Measurements from ENCODE around the gene TRIM44. TPM values are rescaled to one million over a fixed set of nuclear protein-coding genes. Genes with fewer than 3 reads are reported as not detected.
"Not testable (repeated sequence)": the region's sequence is repeated elsewhere in the genome, so short reads cannot be mapped to it uniquely, and the experiment has no call there.

Gene TRIM44
- total RNA-seq, 1 donor from 2014 or later, result 42.3 TPM

GRCh38 chr11:35838071-35838470 lies 175.5 kb downstream of the TRIM44 start:
- TF ChIP-seq, protein P1, sequence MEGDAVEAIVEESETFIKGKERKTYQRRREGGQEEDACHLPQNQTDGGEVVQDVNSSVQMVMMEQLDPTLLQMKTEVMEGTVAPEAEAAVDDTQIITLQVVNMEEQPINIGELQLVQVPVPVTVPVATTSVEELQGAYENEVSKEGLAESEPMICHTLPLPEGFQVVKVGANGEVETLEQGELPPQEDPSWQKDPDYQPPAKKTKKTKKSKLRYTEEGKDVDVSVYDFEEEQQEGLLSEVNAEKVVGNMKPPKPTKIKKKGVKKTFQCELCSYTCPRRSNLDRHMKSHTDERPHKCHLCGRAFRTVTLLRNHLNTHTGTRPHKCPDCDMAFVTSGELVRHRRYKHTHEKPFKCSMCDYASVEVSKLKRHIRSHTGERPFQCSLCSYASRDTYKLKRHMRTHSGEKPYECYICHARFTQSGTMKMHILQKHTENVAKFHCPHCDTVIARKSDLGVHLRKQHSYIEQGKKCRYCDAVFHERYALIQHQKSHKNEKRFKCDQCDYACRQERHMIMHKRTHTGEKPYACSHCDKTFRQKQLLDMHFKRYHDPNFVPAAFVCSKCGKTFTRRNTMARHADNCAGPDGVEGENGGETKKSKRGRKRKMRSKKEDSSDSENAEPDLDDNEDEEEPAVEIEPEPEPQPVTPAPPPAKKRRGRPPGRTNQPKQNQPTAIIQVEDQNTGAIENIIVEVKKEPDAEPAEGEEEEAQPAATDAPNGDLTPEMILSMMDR (IDR thresholded peaks at IDR 0.05; ENCODE audit: borderline replicate concordance), result no peak
- DNase-seq, result no peak
- peaks cover 2% of the 10 kb centered on the region for H3K27me3 ChIP-seq (ENCODE audit: low read depth)
- intact Hi-C loops (cut with micrococcal nuclease), result no loop called here
- no peak overlapping the region for H3K27ac ChIP-seq (replicated peaks)
- H3K4me3 ChIP-seq, result no peak overlapping the region
- no peaks in the 10 kb centered on the region for H3K36me3 ChIP-seq
- peaks cover 8% of the 10 kb centered on the region for H3K9me3 ChIP-seq (replicated peaks)
- no peaks in the 10 kb centered on the region for H3K4me1 ChIP-seq

DNA sequence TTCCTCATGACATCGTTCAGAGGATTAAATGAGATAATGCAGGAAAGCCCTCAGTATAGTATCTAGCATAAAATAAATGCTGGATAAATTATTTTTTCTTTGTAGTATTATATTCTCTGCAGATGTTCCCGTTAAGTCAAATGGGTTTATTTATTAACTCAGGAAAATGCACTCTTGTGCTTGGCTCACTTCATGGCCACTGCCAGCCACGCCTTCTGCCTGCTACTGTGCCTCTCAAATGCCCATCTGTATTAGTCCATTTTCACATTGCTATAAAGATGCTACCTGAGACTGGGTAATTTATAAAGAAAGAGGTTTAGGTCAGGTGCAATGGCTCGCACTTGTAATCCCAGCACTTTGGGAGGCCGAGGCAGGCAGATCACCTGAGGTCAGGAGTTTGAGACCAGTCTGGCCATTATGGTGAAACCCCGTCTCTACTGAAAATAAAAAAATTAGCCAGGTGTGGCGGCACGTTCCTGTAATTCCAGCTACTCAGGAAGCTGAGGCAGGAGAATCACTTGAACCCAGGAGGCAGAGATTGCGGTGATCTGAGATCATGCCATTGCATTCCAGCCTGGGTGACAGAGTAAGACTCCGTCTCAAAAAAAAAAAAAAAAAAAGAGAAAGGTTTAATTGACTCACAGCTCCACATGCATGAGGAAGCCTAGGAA lies 176.3 kb downstream of the TRIM44 start:
- H3K36me3 ChIP-seq; DNase-seq; intact Hi-C loops (cut with micrococcal nuclease); H3K4me3 ChIP-seq; H3K27me3 ChIP-seq (ENCODE audit: low read depth); H3K27ac ChIP-seq (replicated peaks); H3K9me3 ChIP-seq (replicated peaks); H3K4me1 ChIP-seq: not testable (repeated sequence)

DNA sequence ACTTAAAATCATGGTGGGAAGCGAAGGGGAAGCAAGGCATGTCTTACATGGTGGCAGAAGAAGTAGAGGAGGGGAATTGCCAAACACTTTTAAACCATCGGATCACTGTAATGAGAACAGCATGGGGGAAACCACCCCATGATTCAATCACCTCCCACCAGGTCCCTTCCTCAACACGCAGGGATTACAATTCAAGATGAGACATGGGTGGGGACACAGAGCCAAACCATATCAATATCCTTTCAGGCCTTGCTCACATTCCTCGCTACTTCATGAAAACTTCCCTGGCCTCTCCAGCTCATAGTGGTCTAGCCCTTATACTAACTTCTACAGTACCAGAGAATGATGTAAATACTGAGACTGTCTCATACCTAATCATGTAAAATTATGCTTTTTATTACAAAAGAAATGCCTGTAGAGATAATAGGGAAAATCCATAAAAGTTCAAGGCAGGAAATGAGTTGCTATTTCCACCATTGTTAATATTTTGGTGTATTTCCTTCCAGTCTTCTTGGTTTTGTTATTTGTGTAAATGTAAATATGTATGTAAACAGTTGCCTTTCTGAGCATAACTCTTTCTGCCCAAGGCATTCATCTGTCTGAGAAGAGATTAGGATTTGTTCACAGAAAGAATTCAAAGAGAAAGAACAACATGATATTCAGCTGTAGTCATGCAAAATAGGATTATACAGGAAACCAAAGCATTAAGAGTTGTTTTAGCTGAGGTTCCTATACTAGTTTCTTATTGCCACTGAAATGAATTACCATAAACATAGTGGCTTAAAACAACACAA lies 177.0 kb downstream of the TRIM44 start:
- TF ChIP-seq, protein P1 (IDR thresholded peaks at IDR 0.05; ENCODE audit: borderline replicate concordance), result no peak
- DNase-seq, result no peak
- no peak overlapping the region for H3K27ac ChIP-seq (replicated peaks)
- intact Hi-C loops (cut with micrococcal nuclease), result no loop called here
- no peaks in the 10 kb centered on the region for H3K36me3 ChIP-seq
- peaks cover 2% of the 10 kb centered on the region for H3K27me3 ChIP-seq (ENCODE audit: low read depth)
- H3K9me3 ChIP-seq (replicated peaks), result peaks cover 8% of the 10 kb centered on the region
- H3K4me1 ChIP-seq, result no peaks in the 10 kb centered on the region
- H3K4me3 ChIP-seq, result no peak overlapping the region

- peaks cover 12% of the 10 kb centered on the region for H3K27me3 ChIP-seq (ENCODE audit: low read depth)
- no peaks in the 10 kb centered on the region for H3K4me1 ChIP-seq
- H3K27ac ChIP-seq (replicated peaks), result no peak overlapping the region
- DNase-seq, result no peak
- H3K36me3 ChIP-seq, result no peaks in the 10 kb centered on the region
- H3K9me3 ChIP-seq (replicated peaks), result peaks cover 8% of the 10 kb centered on the region
- intact Hi-C loops (cut with micrococcal nuclease), result no loop called here
- no peak overlapping the region for H3K4me3 ChIP-seq
- TF ChIP-seq, protein P1 (IDR thresholded peaks at IDR 0.05; ENCODE audit: borderline replicate concordance), result no peak
Observed at GRCh38 chr11:35841733-35842132, 179.2 kb downstream of the TRIM44 start.

DNA sequence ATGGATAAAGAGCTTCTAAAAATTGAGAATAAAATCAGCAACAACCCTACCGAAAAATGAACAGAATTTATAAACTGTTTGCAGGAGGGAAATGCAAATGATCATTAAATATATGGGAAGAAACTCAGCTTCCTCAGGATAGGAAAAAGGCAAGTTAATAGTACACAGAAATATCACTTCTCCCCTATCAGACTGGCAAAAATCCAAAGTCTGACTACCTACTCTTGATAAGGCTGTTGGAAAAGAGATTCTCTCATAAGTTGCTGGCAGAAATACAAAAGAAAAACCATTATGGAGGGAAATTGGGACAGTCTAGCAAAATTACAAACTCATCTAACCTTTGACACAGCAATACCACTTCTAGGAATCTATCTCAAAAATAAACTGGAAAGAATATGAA lies 180.4 kb downstream of the TRIM44 start:
- H3K9me3 ChIP-seq (replicated peaks), result peaks cover 8% of the 10 kb centered on the region
- H3K27ac ChIP-seq (replicated peaks), result no peak overlapping the region
- peaks cover 9% of the 10 kb centered on the region for H3K27me3 ChIP-seq (ENCODE audit: low read depth)
- H3K4me1 ChIP-seq, result no peaks in the 10 kb centered on the region
- intact Hi-C loops (cut with micrococcal nuclease), result no loop called here
- no peak overlapping the region for H3K4me3 ChIP-seq
- H3K36me3 ChIP-seq, result no peaks in the 10 kb centered on the region
- no peak for DNase-seq
- TF ChIP-seq, protein P1 (IDR thresholded peaks at IDR 0.05; ENCODE audit: borderline replicate concordance), result no peak

GRCh38 chr11:35844579-35844978 lies 182.0 kb downstream of the TRIM44 start:
- no peak for DNase-seq
- Histone ChIP-seq H3K4me3 (no peak overlapping the region), H3K36me3 (no peaks in the 10 kb centered on the region), H3K9me3 (replicated peaks) (peaks cover 8% of the 10 kb centered on the region), H3K27ac (replicated peaks) (no peak overlapping the region), H3K27me3 (ENCODE audit: low read depth) (peaks cover 15% of the 10 kb centered on the region), H3K4me1 (no peaks in the 10 kb centered on the region)
- intact Hi-C loops (cut with micrococcal nuclease), result no loop called here
- TF ChIP-seq, protein P1 (IDR thresholded peaks at IDR 0.05; ENCODE audit: borderline replicate concordance), result no peak
